ENCODE measurements around the gene CDC42.
"Not testable (repeated sequence)": the region's sequence is repeated elsewhere in the genome, so short reads cannot be mapped to it uniquely, and the experiment has no call there.

The CDC42 gene

DNA sequence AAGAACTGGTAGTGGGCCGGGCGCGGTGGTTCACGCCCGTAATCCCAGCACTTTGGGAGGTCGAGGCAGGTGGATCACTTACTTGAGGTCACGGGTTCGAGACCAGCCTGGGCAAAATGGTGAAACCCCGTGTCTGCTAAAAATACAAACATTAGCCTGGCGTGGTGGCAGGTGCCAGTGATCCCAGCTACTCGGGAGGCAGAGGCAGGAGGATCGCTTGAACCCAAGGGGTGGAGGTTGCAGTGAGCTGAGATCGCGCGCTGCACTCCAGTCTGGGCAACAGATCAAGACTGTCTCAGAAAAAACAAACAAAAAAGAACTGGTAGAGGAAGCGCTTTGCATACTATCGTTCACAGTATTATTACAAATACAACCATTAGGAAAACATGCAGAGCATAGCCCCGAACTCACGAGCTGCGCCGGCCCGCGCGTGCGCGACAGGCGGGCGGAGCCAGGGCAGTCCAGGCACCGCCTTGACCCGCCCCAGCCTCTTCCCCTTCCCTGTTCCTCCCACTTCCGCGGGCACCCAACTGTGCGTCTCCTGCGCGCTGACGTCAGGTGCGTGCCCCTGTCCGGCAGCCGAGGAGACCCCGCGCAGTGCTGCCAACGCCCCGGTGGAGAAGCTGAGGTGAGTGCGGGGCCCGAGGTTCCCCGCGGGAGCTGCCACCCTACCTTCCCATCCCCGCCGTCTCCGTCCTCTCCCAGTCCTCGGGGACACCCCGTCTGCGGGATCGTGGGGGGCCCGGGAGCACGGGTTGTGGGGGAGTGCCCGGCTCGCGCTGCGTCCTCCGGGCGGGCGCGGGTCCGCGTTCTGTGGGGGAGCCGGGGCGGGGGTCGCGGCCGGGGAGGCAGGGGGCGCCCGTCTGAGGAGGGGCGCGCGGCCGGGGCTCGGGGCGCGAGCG is at the start of gene CDC42:
CDC42 (plus strand) TSS at position 595 of the 902 bp plus-strand sequence. CDS start 25,770 bp downstream, outside the sequence.
- peak; percentile 96 for DNase-seq

DNA sequence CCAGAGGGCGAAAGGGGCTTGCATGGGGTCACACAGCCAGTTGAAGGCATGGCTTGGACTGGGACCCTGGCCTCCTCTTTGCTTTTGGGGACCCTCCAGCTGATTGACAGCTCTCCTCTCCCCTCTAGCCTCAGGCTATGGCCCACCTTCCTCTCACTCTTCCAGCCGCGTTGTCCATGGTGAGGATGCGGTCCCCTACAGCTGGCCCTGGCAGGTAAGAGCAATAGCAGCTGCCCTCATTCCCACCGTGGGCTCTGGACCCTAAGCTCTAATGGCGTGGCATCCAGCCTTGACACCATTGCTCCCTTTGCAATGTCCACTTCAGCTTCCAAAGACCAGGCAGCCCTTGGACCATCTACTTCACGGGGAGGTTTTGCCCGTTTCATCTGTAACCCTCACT is 49.6 kb upstream of the CDC42 start:
- DNase-seq: not testable (repeated sequence)

DNA sequence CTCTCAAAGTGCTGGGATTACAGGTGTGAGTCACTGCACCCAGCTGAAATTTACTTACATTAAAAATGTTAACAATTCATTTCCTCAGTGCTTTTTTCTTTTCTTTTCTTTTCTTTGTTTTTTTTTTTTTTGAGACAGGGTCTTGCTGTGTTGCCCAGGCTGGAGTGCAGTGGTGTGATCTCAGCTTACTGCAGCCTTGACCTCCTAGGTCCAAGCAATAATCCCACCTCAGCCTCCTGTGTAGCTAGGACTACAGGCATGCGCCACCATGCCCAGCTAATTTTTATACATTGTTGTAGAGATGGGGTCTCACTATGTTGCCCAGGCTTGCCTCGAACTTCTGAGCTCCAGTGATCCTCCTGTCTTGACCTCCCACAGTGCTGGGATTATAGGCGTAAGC is 48.5 kb upstream of the CDC42 start:
- not testable (repeated sequence) for DNase-seq

DNA sequence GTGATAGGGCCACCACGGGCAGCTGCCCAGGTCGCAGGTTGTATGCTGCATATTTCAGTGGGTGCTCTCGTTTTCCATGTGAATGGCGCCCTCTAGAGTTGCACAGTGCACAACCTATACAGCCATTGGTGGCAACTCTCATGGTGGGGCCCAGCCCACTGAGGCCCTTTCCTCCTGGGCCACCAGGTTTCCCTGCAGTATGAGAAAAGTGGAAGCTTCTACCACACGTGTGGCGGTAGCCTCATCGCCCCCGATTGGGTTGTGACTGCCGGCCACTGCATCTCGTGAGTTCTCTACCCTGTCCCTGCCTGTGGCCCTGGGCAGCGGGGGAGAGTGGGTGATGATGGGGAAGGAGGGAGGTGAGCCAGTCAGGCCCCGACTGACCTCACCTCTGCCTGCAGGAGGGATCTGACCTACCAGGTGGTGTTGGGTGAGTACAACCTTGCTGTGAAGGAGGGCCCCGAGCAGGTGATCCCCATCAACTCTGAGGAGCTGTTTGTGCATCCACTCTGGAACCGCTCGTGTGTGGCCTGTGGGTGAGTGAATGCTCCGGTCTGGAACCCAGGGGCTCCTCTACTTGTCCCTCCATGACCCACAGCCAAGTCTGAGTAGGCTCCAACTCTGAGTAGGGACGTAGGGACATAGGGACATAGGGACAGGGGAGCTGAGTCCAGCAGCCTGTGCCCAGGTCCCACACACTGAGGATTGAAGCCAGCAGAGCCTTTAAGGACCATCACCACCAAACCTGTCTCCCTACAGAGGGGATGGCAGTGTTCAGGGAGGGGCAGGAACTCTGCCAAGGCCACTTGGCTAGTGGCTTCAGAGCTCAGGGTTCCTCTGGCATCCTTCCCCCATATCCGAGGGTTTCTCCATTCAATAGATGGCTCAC is 47.0 kb upstream of the CDC42 start:
- peak; percentile 7 for DNase-seq

DNA sequence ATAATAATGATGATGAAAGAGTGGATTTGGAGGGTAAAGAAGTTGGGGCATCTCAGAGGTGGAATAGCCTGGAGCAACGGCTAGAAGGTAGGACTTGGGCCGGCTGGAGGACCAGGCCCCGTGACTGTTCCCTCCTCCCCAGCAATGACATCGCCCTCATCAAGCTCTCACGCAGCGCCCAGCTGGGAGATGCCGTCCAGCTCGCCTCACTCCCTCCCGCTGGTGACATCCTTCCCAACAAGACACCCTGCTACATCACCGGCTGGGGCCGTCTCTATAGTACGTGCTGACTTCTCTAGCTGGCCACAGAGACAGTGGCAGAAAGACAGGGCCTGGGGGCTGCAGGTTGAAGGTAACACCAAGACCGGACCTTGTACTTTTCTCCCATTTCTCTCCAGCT is 45.8 kb upstream of the CDC42 start:
- DNase-seq: not testable (repeated sequence)

DNA sequence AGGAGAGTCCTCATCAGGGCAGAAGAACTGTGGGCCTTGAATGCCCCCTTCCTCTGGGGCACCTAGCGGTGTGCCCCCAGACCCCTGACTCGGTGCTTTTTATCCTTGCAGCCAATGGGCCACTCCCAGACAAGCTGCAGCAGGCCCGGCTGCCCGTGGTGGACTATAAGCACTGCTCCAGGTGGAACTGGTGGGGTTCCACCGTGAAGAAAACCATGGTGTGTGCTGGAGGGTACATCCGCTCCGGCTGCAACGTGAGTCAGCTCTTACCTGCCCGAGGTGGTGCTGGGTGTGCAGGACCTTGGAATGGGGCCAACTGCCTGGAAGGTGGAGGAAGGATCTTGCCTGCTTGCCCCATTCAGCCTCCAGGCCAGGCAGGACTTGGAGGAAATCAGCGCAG is 45.2 kb upstream of the CDC42 start:
- DNase-seq: not testable (repeated sequence)

DNA sequence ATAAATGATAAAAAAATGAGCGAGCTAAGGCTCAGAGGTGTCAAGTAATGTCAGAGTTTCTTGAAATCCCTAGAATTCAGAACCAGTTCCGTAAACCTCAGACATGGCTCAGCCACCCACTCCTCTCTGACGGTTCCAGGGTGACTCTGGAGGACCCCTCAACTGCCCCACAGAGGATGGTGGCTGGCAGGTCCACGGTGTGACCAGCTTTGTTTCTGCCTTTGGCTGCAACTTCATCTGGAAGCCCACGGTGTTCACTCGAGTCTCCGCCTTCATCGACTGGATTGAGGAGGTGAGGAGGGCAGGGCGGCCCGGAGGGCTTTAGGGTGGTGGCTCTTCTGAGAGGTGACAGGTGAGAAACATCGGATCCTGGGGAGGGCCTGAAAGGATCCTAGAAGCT is 42.9 kb upstream of the CDC42 start:
- DNase-seq: not testable (repeated sequence)

DNA sequence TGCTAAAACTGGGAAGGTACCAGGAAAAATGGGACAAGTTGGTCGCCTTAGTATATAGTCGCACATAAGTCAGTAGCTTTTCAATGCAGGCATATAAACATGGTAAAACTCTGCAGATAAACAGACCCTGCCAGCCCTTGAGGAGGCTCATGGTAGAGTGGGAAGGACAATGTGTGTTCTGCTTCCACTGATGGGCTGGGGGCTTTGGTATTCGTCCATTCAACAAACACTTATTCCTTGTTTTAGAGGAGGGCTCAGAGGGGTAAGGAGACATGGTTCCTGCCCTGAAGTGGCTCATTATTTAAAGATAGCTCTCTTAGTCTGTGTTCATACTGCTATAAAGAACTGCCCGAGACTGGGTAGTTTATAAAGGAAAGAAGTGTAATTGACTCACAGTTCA is 39.8 kb upstream of the CDC42 start:
- DNase-seq: not testable (repeated sequence)

DNA sequence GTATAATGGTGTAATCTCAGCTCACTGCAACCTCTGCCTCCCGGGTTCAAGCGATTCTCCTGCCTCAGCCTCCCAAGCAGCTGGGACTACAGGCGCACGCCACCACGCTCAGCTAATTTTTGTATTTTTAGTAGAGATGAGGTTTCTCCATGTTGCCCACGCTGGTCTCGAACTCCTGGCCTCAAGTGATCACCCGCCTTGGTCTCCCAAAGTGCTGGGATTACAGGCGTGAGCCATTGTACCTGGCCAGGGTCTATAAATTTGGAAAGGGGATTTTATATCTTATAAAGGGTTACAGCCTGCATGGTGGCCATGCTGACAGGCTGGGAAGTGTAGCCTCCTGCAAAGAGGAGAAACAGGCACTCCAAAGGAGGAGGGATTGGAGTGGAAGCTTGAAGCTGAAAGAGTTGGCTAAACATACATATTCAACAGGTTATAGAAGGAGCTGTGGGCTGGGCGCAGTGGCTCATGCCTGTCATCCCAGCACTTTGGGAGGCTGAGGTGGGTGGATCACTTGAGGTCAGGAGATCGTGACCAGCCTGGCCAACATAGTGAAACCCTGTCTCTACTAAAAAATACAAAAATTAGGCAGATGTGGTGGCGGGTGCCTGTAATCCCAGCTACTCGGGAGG is 37.8 kb upstream of the CDC42 start:
- DNase-seq: not testable (repeated sequence)

DNA sequence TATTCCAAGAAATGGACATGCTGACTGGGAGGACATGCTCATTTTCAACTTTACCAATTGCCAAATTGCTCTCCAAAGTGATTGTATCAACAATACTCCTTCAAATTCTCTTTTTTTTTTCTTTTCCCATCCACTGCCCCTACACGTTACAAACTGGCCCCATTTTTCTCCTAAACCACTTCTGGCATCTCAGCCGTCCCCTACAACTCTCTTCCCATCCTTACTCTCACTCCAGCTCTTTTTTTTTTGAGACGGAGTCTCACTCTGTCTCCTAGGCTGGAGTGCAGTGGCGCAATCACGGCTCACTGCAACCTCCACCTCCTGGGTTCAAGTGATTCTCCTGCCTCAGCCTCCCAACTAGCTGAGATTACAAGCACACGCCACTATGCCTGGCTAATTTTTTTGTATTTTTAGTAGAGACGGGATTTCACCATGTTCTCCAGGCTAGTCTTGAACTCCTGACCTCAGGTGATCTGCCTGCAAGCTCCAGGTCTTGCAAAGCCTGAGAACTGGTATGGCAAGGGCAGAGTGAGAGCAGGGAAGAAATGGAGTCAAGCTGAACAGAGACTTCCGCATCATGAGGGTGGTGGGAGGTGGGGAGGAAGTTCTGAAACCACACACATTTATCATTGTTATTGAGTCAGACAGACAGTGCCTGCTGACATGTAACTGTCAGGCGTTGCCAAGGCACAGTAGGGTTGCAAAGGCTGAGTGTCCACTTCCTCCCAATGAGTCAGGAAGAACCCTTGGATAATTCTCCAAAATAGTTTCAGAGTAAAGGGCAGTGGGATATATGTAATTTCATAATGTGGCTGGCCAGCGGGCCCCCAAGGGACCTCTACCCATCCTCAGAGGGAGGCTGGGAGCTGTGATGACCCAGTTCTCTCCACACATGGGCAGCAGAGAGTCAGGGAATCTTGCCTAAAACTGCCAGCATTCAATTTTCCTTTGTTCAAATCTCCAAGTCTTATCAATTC is 33.6 kb upstream of the CDC42 start:
- DNase-seq: no peak

DNA sequence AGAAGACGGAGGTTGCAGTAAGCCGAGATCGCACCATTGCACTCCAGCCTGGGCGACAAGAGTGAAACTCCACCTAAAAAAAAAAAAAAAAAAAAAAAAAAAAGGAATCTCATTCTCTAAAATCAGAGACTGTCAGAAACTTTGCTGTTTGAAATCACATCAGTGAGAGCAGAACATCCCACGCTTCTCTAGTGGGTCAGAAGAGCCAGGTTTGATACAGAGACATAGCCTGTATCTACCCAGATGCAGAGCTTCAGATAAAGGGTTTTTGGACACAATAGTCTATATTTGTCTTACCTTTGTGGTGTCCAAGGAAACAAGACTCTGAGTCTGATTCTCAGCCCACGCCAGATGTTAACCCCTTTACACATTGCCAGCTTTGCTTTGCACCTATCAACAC is 31.4 kb upstream of the CDC42 start:
- no peak for DNase-seq

DNA sequence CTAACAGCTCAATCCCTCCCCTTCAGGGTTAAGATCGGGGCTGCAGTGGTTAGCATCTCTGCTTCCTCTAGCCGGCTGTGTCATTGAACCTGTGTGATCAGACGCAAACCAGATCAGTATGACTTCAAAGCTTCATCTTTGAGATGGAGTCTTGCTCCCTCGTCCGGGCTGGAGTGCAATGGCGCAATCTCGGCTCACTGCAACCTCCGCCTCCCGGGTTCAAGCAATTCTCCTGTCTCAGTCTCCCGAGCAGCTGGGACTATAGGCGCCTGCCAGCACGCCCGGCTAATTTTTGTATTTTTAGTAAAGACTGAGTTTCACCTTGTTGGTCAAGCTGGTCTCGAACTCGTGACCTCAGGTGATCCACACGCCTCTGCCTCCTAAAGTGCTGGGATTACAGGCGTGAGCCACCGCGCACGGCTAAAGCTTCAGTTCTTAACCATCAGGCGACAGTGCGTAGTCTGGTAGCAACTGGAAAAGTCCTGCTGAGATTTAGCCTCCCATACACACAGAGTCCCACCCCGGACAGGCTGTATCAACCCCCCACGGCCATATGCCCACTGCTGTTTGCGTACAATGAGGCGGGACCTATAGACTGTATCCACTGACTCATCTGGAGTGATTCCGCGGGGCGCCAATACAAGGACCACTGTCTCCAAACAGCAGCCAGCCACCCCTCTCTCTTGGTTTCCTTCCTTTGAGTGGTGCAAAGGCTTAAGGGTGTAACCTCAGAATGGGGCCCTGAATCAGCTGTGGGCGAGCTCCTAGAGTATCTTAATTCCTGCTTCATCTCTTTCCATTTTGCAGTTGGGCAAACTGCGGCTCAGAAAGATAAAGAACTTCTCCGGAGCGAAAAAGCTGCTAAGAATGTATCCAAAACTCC is 27.8 kb upstream of the CDC42 start:
- peak; percentile 75 for DNase-seq

DNA sequence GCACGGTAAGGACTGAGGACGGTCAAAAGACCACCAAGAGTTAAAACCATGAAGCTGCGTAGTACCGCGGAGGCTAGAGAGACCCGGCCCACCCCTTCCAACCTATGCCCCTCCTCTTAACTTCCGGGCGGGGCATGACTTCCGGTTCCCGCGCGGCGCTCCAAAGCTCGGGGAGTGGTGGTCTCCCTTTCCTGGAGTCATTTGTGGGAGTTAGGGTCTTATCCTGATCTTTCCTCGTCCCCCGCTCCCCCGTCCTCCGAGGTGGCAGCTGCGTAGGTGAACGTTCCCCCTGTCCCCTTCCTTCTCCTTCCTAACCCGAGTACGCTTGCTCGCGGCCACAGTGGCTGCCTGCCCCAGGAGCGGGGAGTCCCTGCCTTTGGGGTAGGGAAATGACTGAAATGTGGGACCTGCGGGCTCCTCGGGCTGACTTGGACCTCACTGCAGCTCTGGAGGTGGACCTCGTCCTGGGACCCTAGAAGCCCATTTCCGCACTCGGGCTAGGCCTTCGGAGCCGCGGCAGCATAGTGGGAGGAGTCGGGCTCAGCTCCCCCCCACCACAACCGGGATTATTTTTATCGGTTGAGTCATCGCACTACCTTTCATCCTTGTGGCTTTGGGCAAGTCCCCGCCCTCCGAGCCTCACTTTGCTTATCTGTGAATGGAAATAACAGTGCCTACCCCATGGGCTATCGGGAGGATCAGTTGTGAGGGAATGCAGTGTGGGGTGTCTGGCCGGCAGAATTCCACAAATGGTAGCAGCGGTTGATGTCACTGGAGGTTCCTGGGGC is 26.9 kb upstream of the CDC42 start:
- peak; percentile 91 for DNase-seq

DNA sequence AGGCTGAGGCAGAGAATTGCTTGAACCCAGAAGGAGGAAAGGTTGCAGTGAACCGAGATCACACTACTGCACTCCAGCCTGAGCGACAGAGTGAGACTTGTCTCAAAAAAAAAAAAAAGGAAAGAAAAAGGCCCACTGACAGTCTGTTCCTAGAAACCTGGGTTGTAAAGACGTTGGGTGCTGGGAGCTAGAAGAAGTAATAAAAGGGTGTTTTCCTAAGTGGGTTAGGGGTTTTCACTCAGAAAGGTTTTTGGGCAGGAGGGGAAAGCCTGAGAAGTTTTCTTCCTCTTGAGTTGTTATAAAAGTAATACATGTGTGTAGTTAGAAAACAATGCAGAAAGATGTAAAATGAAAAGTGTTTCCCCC is 25.6 kb upstream of the CDC42 start:
- no peak for DNase-seq

DNA sequence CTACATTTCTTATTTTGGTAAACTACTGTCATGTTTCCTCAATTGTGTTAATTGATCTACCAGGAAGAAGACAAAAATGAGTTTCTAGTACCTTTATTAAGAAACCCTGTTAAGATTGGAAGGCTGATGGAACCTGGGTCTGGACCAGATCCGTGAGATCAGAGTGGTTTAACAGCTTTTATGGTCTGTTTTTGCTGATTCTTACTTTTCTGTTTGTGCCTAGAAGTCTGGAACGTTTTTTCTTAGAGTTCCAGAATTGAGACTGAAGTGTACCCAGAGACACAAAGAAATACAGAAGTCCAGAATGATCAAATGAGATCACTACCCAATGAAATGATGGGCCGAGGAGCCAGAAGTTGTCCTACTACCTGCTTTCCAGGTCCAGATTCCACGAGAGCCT is 22.5 kb upstream of the CDC42 start:
- no peak for DNase-seq

DNA sequence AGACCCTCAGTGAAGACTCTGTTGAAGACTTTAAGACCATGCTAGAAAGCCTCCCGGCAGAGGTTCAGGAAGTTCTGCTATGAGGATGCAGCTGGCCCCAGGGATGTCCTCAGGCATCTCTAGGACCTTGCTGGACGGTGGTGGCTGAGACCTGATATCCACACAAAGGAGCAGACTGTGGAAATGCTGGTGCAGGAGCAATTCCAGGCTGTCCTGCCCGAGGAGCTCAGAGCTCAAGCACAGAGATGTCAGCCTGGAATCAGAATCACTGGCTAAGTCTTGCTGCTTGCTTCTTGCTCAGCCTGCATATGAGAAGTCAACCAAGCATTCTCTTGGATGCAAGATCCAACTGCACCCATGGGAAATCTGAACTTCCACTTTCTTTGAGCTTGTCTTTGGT is 22.0 kb upstream of the CDC42 start:
- DNase-seq: no peak

DNA sequence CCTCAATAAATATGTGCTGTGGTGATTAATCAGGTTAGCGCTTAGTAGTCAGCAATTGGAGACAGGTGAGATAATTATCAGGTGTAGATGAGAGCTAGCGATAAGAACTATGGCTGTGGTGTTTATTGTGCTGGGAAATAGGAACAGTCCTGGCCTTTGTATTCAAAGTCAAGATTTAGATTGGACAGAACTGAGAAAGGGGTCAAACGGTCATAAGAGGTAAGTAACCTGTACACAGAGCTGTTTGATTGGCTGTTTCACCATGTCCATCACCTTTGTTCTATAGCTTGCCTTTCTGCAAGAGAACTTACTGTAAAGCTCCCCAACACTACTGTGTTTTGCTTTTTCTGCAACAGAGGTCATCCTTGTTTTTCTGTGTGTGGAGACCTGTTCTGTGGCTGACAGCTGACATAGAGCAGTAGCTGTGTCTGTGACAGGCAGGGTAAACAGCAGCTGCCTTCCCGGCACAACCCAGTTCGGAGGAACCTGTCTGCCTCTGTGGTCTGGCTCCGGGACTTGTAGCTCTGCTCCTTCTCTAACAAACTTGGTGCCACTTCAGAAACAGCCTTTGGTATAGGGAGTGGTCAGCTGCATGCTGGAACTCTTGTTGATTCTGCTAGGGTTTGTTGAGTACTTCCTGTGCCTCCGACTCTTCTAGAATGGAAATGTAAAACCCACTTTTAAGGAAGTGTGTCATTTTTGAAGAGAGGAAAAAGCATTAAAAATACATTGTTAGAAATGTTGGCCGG is 21.1 kb upstream of the CDC42 start:
- DNase-seq: no peak

DNA sequence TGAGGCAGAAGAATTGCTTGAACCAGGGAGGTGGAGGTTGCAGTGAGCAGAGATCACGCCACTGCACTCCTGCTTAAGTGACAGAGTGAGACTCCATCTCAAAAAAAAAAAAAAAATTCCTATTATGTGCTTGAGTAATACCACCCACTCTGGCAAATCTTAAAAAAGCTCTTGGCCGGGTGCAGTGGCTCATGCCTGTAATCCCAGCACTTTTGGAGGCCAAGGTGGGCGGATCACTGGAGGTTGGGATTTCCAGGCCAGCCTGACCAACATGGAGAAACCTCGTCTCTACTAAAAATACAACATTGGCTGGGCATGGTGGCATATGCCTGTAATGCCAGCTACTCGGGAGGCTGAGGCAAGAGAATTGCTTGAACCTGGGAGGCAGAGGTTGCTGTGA is 17.7 kb upstream of the CDC42 start:
- not testable (repeated sequence) for DNase-seq

DNA sequence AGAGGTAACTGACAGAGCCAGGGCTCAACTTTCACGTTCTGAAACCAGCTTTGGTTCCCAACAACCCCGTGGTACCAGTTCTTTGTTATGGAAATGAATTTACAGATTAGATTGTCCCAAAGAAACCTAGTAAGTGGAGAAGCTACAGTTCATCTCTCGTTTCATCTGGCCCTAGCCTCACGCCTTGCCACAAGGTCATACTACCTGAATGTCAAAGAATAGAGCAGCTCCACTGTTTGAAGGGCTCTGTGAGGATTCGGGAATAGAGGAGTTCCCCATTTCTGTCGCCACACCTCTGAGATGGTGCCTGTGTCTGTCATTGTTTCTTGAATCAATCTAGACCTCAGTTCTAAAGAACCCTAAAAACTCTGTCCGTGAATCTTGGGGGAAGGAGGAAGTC is 15.0 kb upstream of the CDC42 start:
- no peak for DNase-seq

Data from NCI-H1105 (cell line).